Activated CD8-positive, alpha-beta memory T cell treated with anti-CD3 and anti-CD28 coated beads for 36 hours (primary cell): ENCODE measurements around the gene TUBB4B. TPM values are rescaled to one million over a fixed set of nuclear protein-coding genes. Genes with fewer than 3 reads are reported as not detected.

Experiments used
- CTCF ChIA-PET: fragments of 350-600 bp; sonication (Branson Sonifier 250); formaldehyde crosslinking; loops from one replicate; lab custom pipeline; 2021; ENCODE audit warnings: antibody characterized with exemption; lab: Charles Lee
- POLR2A ChIA-PET: fragments of 350-600 bp; sonication (Branson Sonifier 250); formaldehyde crosslinking; loops from one replicate; lab custom pipeline; 2021; ENCODE audit warnings: antibody characterized with exemption; lab: Charles Lee
- total RNA-seq, 2 experiments: library from RNA; stranded (reverse); gene quantifications; one replicate each; pipeline ENCODE4 v1.2.3, GENCODE V29; 2021

Gene TUBB4B
- total RNA-seq, 2 experiments from 2014 or later, result 315 to 323 TPM

DNA sequence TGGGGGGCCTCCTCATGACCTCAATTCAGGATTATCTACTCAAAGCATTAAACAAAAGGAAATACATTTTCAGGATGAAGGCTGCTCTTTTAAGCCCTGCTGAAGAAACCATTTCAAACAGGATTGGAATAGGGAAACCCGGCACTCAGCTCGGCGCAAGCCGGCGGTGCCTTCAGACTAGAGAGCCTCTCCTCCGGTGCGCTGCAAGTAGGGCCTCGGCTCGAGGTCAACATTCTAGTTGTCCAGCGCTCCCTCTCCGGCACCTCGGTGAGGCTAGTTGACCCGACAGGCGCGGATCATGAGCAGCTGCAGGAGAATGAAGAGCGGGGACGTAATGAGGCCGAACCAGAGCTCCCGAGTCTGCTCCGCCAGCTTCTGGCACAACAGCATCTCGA lies 36.4 kb upstream of the TUBB4B start:
- CTCF ChIA-PET, result interaction anchor here (1.0 to 5.0 kb wide), 6 partner anchors 10 to 75 kb away, joined by 3 to 21 read pairs (median 5); partner anchors contain the start of genes ANAPC2, RNF224 and SSNA1

DNA sequence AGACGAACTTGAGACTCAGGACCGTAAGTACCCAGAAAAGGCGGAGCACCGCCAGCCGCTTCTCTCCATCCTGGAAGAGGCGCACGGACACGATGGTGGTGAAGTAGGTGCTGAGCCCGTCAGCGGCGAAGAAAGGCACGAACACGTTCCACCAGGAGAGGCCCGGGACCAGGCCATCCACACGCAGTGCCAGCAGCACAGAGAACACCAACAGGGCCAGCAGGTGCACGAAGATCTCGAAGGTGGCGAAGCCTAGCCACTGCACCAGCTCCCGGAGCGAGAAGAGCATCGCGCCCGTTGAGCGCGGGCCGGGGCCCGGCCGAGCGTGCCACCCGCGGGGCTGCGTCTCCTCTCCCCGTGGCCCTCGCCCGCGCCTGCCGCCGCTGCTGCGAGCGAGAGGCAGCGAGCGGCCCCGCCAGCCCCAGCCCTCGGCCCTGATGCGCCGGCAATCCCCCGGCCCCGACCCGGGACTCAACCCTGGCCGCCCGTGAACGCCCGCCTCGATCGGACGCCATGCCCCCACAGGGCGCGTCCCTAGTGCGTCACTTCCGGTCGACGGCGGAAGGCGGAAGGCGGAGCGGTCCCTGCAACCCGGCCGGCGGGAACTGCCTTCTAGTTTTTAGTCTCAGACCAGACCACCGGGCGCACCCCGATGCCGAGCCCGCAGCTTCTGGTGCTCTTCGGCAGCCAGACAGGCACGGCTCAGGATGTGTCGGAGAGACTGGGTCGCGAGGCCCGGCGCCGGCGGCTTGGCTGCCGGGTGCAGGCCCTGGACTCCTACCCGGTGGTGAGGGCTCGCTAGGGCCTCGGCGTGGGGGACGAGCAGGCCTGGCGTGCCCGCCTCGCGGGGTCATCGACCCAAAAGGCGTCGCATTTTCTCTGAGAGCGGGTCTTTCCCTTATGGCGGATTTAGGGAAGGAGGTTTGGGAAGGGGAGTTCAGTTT lies 35.7 kb upstream of the TUBB4B start, which contains the start of the genes NDOR1 and TMEM203:
NDOR1 (plus strand) TSS at position 575 of the 944 bp plus-strand sequence; CDS start at position 653, 78 bp downstream.
TMEM203 (minus strand) TSS at position 523 of the 944 bp plus-strand sequence; CDS start at position 289, 234 bp downstream.
- ChIA-PET CTCF (interaction anchor here (1.0 to 5.0 kb wide), 5 partner anchors 10 to 76 kb away, joined by 3 to 21 read pairs (median 4); partner anchors contain the start of genes ANAPC2 and SSNA1), POLR2A (interaction anchor here (1.3 to 3.2 kb wide), 3 partner anchors 17 to 35 kb away, joined by 6 to 15 read pairs (median 7); partner anchors contain the start of genes ANAPC2, RNF208, SSNA1 and TUBB4B)

More for the DNA sequence above, 36.4 kb upstream of the TUBB4B start:
- POLR2A ChIA-PET, result interaction anchor here (1.3 to 3.2 kb wide), 3 partner anchors 16 to 36 kb away, joined by 6 to 15 read pairs (median 7); partner anchors contain the start of genes ANAPC2, RNF208, SSNA1 and TUBB4B

DNA sequence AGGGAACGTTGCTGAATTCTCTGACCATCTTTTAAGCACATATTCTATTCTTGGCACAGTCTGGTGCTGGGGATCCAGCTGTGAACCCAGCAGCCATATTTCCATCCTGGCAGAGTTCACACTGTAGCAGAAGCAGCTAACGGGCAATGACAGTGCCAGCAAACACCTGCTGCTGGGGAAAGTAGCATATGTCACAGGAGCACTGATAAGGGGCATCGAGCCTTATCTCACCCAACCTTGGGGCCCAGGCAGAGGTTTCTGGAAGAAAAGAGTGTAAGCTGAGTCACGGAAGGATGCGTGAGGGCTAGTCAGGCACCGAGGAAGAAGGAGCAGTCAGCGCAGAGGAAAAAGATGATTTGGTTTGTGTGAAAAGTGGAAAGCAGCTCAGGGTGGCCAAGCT lies 34.5 kb upstream of the TUBB4B start:
- CTCF ChIA-PET, result interaction anchor here (1.2 to 1.9 kb wide), 2 partner anchors 21 to 30 kb away, joined by 7 read pairs; partner anchors contain the start of gene RNF224
- POLR2A ChIA-PET, result interaction anchor here (1.8 to 3.2 kb wide), 2 partner anchors 17 to 34 kb away, joined by 5 to 15 read pairs; partner anchors contain the start of gene RNF208

DNA sequence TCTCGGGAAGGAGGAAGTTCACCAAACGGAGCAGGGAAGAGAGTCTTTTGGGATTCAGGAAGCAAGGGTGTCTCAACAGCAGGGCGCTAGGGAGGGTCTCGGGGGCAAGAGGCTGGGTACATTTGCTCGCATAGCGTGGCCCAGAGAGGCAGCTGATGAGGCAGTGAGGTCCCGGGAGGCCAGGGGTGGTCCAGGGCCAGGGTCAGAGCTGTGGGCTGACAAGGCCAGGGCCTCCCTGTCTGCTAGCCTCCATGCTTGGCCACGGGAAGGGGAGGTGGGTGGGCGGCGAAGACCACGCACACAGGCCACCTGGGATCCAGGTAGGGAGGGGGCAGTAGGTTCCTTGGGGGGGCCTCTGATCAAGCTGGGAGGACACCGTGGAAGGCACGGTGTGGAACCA lies 29.6 kb upstream of the TUBB4B start:
- ChIA-PET POLR2A (interaction anchor here (1.3 kb wide), 1 partner anchor 29 kb away, joined by 3 read pairs; the partner anchor contains the start of gene TUBB4B), CTCF (no interaction called here)

DNA sequence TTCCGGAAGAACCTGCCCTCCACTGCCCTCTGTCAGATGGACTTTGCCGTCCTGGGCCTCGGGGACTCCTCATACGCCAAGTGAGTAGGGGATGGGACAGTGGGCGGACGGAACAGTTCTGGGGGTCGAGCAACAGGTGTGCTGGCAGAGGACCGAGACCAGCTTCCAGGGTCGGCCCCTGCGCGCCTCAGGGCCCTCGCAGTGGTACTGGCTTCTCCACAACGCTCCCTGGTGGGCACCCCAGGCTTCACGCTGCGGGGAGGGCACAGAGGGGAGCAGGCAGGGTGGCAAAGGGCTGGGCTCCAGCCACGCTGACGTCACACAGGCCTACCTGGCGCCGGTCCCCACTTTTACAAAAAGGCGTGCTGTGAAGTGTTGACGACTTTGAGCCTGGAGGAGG lies 28.6 kb upstream of the TUBB4B start:
- CTCF ChIA-PET, result no interaction called here

DNA sequence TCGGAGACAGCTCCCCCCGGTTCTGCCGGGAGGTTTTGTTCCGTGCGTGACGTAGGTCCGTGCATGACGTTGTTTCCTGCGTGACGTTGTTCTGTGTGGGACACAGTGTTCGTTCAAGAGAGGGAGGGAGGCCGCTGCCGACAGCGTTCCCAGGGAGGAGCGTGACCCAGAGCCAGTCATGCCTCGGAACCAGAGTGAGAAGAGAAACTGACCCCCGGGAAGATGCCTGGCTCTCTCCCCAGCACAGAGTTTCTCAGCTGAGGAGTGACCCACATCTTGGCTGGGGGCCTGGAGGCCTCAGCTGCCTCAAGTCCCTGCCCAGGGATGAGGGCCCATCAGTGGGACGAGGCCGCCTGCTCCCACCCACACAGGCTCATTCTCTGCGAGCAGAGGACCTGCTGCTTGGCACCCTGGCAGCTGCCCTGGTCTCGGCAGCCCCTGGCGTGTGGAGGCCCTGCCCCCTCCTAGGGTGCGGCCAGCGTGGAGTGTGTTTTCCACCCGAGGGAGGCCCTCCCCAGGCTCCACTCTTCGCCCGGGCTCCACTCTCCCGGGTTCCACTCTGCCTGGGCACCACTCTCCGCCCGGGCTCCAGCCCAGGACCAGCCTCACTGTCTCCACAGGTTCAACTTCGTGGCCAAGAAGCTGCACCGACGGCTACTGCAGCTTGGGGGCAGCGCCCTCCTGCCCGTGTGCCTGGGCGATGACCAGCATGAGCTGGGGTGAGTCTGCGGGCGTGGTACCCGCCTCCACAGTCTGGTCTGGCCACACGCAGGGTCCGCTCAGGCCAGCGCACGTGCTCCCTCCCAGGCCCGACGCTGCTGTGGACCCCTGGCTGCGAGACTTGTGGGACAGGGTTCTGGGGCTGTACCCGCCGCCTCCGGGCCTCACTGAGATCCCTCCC lies 27.7 kb upstream of the TUBB4B start:
- CTCF ChIA-PET, result no interaction called here

More for the DNA sequence above, 28.6 kb upstream of the TUBB4B start:
- POLR2A ChIA-PET, result interaction anchor here (1.3 kb wide), 1 partner anchor 28 kb away, joined by 3 read pairs; the partner anchor contains the start of gene TUBB4B

DNA sequence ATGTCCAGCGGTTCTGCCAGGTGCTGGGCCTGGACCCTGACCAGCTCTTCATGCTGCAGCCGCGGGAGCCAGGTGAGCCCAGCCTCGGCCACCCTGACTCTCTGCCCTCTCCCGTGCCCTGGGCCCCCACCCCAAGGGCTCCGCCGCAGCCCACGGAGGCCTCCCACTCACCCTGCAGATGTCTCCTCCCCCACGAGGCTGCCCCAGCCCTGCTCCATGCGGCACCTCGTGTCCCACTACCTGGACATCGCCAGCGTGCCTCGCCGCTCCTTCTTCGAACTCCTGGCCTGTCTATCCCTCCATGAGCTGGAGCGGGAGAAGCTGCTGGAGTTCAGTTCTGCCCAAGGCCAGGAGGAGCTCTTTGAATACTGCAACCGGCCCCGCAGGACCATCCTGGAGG lies 26.5 kb upstream of the TUBB4B start:
- CTCF ChIA-PET, result no interaction called here
- POLR2A ChIA-PET, result no interaction called here

More for the DNA sequence above, 27.7 kb upstream of the TUBB4B start:
- POLR2A ChIA-PET, result no interaction called here

- ChIA-PET CTCF (no interaction called here), POLR2A (no interaction called here)
These were observed 25.7 kb upstream of the TUBB4B start for GRCh38 chr9:137215196-137215986.

DNA sequence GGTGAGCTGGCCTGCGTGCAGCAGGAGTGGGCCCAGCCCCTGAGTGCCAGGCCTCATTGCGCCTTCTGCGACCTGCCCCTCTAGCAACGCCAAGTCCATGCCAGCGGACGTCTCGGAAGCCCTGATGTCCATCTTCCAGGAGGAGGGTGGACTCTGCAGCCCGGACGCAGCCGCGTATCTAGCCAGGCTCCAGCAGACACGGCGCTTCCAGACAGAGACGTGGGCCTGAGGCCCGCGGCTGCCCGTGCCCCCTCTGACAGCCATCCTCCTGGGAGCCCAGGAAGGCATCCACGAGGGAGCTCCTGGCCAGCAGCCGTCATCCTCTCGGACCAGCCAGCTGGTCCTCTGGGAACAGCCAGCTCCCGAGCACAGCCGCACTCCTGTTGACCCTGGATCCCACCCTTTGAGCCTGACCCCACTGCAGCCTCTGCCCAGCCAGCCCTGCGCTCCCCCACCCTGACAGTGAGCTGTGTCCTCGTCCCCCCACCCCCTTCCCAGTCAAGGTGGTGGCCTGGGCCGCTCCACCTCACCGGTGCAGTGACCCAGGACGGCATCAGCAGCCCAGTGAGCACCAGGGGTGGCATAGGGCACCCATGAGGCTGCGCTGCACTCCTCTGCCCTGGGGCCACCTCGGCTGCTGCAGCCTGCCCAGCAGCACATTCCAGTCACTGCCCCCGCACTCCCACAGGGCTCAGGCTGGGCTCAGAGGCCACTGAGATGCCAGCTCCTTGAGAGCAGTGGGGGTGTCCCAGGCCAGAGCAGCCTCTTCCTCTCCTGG lies 24.7 kb upstream of the TUBB4B start:
- ChIA-PET POLR2A (no interaction called here), CTCF (interaction anchor here (0.9 to 1.8 kb wide), 2 partner anchors 40 to 51 kb away, joined by 3 to 4 read pairs; no protein-coding TSS in a partner anchor)

GRCh38 chr9:137217276-137218211 lies 23.5 kb upstream of the TUBB4B start:
- POLR2A ChIA-PET, result no interaction called here
- CTCF ChIA-PET, result interaction anchor here (0.8 to 1.8 kb wide), 3 partner anchors 10 to 41 kb away, joined by 3 to 6 read pairs (median 4); partner anchors contain the start of gene RNF224

- CTCF ChIA-PET, result interaction anchor here (1.7 kb wide), 1 partner anchor 9 kb away, joined by 6 read pairs; the partner anchor contains the start of gene RNF224
- POLR2A ChIA-PET, result no interaction called here
These were observed 22.8 kb upstream of the TUBB4B start for GRCh38 chr9:137218212-137218753.

GRCh38 chr9:137218754-137219271 lies 22.3 kb upstream of the TUBB4B start:
- CTCF ChIA-PET, result interaction anchor here (1.7 kb wide), 1 partner anchor 8 kb away, joined by 6 read pairs; the partner anchor contains the start of gene RNF224
- POLR2A ChIA-PET, result interaction anchor here (0.6 kb wide), 1 partner anchor 218 kb away, joined by 4 read pairs; no protein-coding TSS in a partner anchor

DNA sequence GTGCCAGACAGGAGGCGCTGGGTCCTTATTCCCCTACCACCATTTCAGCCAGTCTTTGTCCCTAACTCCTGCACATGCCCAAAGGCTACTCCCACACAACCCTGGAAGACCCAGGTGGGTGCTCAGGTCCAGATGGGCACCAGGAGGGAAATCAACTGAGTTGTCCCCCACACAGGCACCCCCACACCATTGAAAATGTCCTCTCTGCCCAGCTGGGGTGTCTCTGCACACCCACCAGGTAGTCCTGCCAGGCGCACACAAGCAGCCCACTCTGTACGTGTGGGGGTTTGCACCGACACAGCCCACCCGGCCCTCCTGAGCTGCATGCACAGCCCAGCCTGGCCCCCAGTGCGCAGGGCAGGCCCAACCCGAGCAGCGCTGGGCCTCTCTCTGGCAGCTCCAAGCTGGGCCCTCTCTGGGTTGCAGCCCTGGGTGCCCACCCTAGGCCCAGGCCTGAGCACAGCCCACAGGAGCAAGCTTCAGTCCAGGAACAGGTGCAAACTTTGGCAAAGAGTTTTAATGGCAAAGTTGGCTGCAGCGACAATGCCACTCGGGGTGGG lies 21.2 kb upstream of the TUBB4B start:
- ChIA-PET POLR2A (no interaction called here), CTCF (interaction anchor here (0.8 to 1.4 kb wide), 3 partner anchors 17 to 152 kb away, joined by 3 to 4 read pairs (median 4); no protein-coding TSS in a partner anchor)

GRCh38 chr9:137220317-137221094 lies 20.6 kb upstream of the TUBB4B start:
- POLR2A ChIA-PET, result interaction anchor here (0.6 to 0.8 kb wide), 2 partner anchors 13 to 431 kb away, joined by 4 read pairs; no protein-coding TSS in a partner anchor
- CTCF ChIA-PET, result interaction anchor here (0.8 to 1.4 kb wide), 3 partner anchors 16 to 153 kb away, joined by 3 to 4 read pairs (median 4); no protein-coding TSS in a partner anchor
